ENCODE measurements around the gene ARID4B.

The ARID4B gene

DNA sequence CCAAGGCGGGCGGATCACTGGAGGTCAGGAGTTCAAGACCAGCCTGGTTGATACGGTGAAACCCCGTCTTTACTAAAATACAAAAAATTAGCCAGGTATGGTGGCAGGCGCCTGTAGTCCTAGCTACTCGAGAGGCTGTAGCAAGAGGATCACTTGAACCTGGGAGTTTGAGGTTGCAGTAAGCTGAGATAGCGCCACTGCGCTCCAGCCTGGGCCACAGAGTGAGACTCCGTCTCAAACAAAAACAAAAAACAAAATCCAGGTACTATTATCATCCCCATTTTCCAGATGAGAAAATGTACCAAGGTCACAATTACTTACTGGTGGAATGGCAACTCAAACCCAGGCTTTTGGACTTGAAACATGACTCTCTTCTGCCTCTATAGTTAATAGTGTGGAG lies 203.9 kb downstream of the ARID4B start:
- no peak for ATAC-seq

DNA sequence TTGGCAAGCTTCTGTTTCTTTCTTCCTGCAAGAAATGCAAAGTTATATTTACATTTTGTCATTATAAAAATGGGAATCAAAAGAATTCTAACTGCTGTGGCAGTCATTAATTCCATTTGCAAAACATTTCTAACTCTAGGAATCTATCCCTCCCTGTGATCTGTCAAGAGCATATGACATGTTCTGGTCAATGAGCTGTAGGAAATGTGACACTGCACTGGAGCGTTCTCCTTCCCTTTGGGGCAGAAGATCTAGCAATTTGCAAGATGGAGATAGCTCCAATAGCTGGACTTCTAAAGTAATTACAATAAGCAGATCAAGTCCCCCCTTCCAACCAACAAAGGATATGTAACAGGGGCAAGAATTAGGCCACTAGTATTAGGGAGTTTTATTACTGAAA lies 205.6 kb downstream of the ARID4B start:
- ATAC-seq = no peak

All from activated CD4-positive, CD25-positive, alpha-beta regulatory T cell treated with anti-CD3 and anti-CD28 coated beads, Interleukin-2, amount 50 U/mL, for 24 hours (primary cell).